GM12801 (cell line): ENCODE results near the gene AMOTL1.

Experiments
- TF ChIP-seq, protein P1 (sequence below): IDR thresholded peaks from one replicate; pipeline ENCODE4 v1.5.1; 2011; ENCODE audit warnings: control low read depth; ENCODE audit not compliant: insufficient read length; ENCODE audit errors: extremely low read depth

AMOTL1 gene

DNA sequence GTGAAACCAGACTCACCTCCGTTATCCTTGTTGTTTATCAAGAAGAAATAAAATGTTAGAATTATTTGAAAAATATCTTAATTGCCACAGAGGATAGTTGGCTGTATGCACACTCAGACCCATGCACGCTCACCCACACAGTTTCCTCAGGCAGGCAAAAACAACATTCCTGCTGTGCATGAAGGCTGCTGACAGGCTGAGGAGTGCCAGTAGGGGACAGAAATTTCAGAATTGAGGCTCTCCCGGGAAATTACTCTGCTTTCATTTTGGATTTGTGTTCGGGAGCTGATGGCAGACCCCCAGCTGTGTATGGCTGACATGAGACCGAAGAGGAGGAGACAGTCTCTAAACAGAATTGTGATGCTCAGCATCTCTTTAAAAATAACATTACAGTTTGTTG, 87.5 kb downstream of the AMOTL1 start:
- TF ChIP-seq, protein P1, sequence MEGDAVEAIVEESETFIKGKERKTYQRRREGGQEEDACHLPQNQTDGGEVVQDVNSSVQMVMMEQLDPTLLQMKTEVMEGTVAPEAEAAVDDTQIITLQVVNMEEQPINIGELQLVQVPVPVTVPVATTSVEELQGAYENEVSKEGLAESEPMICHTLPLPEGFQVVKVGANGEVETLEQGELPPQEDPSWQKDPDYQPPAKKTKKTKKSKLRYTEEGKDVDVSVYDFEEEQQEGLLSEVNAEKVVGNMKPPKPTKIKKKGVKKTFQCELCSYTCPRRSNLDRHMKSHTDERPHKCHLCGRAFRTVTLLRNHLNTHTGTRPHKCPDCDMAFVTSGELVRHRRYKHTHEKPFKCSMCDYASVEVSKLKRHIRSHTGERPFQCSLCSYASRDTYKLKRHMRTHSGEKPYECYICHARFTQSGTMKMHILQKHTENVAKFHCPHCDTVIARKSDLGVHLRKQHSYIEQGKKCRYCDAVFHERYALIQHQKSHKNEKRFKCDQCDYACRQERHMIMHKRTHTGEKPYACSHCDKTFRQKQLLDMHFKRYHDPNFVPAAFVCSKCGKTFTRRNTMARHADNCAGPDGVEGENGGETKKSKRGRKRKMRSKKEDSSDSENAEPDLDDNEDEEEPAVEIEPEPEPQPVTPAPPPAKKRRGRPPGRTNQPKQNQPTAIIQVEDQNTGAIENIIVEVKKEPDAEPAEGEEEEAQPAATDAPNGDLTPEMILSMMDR, result no peak

DNA sequence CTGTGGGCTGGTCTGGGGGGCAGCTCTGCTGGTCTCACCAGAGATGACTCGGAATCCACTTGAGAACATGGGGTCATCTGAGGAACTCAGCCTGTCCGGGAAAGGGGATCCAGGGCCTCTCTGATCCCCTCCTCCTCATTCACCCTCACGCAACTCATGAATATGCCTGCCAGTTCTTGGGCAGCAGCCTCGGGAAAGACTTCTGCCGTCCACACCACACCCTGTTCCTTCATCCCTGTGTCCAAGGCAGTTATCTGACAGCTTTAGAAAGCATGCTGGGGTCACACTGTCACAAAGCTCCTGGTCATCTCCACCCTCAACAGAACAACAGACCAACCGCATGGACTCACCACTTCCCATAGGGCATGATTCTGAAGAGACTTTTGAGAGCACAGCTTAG, 88.3 kb downstream of the AMOTL1 start:
- TF ChIP-seq, protein P1, result no peak

DNA sequence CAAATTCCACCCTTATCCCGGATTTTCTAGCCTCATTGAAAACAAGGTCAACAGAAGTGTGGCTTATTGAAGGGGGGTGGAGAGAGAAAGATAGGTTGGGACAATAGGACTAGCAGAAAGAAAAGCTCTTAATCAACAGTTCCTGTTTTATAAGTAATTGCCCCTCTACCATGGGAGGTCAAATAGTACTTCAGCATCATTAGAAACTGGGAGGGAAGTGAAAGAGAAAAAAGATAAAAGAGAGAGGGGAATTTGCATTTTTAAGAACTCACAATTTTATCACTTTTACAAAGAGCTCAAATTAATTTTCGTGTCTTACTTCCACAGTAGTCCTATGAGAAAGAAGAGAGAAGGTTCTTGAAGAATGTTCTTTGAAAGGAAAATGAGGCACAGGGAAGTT, 89.2 kb downstream of the AMOTL1 start:
- TF ChIP-seq, protein P1, result no peak

DNA sequence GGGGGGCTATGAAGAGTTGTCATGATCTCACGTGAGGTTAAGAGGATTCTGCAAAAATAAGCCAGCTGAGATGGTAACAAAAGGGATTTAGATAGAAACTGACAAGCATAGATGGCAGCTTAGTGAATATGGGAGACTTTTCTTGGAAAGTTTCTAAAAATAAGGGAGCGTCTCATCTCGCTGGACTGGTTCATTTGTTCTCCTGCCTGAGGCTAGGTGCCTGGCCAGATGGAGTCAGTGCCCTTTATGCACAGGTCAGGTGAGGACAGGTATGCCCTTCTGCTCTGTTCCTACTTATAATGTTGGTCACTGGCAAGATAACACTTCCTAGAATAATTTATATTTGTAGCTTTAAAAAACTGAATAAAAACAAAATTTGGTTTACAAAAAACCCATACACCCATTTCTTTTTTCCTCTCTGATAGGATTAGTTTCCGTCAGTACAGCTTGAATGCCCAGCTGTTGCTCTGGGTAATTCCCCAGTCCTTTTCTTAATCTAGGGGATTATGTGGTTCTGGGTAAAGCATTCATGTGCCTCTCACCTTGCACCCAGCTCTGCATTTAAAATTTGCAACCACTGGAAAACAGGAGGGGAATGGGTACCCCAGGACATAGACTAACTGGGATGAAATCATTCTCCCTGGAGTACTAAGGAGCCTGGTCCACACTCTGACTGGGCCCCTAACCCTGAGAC, 90.0 kb downstream of the AMOTL1 start:
- TF ChIP-seq, protein P1, result no peak

DNA sequence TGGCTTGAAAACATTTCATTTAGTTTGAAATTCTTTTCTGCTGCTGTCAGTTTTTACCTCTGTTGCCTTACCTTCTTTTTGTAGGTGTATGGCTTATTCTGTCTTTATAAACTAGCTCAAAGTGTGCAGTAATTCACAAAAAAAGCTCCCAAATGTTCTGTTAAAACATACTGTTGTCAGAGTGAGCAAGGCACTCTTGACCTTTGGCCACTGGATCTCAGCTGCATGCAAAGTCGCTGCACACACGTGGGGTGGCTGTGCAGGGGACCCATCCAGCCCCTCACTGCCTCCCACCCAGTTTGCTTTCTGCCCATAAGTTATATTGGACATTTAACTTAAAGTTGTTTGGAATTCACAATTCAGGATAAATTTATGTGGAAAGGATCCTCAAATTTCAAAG, 92.2 kb downstream of the AMOTL1 start:
- TF ChIP-seq, protein P1, result no peak

DNA sequence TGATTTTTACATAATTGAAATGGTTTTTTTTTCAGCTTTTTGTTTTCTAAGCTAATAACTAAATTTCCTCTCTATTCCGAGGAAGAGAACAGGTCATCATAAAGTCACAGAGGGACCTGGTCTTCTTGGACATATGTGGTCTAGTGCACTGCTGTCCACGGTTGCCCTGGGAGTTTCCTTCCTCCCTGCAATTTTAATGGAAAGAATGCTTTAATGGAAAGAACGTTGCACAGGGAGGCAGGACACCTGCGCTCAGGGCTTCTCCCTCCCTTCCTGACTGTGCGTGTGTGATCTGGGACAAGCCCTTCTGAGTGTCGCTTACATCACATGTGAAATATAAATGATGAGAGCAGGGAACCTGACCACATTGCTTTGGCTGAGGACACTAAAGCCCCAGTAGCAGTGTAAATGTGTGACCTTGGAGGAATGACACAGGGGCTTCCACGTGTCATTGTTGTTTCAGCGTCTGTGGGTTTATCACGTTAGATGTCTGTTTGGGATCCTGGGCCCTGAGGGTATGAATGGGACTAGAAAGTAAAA, 93.2 kb downstream of the AMOTL1 start:
- TF ChIP-seq, protein P1, result no peak

DNA sequence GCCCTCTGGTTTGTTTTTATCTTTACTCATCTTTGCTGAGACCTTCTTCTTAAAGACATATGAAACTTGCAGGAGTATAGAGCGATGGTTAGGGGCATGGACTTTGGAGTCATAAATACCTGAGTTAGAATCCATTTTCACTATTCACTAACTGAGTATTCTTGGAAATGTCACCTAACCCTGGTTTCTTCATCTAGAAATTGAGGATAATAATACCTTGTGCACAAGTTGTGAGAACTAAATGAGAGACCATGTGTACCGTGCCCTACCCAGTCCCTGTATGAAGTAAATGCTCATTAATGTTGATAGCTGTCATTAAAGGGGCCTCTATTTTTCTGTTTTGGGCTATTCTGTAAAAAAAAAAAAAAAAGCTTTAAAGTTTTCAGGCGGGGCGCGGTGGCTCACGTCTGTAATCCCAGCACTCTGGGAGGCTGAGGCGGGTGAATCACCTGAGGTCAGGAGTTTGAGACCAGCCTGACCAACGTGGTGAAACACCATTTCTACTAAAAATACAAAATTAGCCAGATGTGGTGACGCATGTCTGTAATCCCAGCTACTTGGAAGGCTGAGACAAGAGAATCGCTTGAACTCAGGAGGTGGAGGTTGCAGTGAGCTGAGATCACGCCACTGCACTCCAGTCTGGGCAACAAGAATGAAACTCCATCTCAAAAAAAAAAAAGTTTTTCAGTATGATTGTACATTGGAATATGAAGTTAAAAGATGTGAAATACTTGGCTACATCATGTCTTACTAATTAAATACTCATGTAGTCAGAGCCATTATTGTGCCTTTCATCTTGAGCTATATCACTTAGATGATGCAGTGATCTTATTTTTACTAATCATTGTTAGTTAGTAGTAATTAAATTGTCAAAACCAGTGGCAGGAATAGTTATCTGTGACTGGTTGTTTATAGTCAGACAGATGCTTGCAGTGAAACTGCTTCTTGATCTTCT, 95.0 kb downstream of the AMOTL1 start:
- TF ChIP-seq, protein P1, result no peak
